ENCODE data around the gene LRRC73. TPM values are rescaled to one million over a fixed set of nuclear protein-coding genes. Genes with fewer than 3 reads are reported as not detected.

Gene LRRC73
- total RNA-seq, 1 donor = under 0.01 TPM

DNA sequence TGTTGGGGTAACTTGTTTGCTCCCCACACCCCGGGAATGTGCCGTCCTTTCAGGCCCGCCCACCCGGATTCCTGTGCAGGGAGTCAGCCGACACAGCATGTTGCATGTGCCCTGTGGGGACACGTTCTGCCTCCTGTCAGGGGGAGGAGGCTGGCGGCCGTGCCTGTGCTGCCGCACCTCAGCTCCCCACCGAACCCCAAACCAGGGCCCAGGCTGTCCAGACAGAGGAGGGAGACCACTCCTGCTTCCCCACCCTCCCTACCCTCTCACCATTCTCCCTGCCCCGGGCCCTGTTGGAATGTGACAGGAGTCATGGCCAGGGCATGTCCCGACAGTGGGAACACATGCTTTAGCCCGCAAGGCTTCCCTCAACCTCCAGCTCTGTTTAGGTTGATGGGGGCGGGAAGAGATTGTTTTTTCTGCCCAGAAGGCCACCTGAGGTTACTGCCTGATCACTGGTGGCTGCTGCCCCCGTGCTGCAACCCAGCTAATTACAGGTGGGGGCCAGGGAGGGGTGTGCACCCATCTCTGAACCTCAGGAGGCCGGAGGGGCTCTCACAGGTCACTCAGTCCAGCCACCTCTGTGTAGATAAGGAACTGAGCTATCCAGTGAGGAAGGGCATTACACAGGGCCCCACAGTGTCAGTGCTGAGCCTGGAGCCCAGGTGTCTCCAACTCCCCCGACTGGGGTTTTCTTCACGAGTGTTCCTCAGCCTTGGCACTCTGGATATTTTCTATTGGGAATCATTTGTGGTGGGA is 13.6 kb downstream of the LRRC73 start:
- TF ChIP-seq, protein P1, sequence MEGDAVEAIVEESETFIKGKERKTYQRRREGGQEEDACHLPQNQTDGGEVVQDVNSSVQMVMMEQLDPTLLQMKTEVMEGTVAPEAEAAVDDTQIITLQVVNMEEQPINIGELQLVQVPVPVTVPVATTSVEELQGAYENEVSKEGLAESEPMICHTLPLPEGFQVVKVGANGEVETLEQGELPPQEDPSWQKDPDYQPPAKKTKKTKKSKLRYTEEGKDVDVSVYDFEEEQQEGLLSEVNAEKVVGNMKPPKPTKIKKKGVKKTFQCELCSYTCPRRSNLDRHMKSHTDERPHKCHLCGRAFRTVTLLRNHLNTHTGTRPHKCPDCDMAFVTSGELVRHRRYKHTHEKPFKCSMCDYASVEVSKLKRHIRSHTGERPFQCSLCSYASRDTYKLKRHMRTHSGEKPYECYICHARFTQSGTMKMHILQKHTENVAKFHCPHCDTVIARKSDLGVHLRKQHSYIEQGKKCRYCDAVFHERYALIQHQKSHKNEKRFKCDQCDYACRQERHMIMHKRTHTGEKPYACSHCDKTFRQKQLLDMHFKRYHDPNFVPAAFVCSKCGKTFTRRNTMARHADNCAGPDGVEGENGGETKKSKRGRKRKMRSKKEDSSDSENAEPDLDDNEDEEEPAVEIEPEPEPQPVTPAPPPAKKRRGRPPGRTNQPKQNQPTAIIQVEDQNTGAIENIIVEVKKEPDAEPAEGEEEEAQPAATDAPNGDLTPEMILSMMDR (IDR thresholded peaks at IDR 0.05; ENCODE audit: insufficient read depth, low read depth, low read length) = peak; percentile 58
- no peak overlapping the region for H3K4me3 ChIP-seq (ENCODE audit: low read depth, low read length)
- peak; percentile 40 for DNase-seq (ENCODE audit: low read depth)

DNA sequence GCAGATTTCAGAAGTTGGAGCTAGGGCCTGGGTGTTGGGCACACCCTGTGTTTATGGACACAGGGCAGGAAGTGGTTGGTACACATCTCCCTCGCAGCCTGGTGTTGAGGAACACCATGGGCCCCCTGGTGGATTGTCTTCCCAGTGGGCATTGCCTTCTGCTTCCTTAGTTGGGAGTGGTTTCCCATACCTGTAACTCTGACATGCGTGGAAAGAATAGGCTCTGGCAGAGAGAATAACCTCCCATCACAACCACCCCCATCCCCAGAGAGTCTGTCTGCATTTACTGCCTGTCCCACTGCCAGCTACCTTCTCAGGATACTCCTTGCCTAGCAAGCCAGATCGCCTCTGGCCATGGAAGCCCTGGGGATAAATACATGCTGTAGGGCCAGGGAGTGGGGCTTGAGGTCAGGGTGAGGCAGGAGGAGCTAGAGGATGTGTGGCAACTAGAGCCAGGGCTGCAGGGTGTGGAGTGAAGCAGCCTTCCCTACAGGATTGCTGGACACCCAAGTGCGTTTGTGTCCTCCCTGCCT is 14.7 kb downstream of the LRRC73 start:
- TF ChIP-seq, protein P1 (IDR thresholded peaks at IDR 0.05; ENCODE audit: insufficient read depth, low read depth, low read length) = peak; percentile 31
- no peak overlapping the region for H3K4me3 ChIP-seq (ENCODE audit: low read depth, low read length)
- no peak for DNase-seq (ENCODE audit: low read depth)

DNA sequence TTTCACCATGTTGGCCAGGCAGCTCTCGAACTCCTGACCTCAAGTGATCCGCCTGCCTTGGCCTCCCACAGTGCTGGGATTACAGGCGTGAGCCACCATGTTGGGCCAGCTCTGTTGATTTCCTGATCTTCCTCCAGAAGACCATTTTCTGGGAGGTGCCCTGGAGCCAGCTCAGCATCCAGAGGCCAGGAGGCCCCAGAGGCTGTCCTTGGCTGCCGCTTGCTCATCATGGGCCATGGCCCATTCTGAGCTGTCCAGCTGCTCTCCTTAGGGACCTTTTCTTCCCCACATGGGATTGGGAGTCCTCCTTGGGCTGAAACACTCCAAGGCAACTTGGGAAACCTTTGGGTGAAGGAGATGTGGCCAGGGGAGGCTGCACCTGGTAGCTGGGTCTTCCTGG is 15.4 kb downstream of the LRRC73 start:
- no peak for DNase-seq (ENCODE audit: low read depth)
- TF ChIP-seq, protein P1 (IDR thresholded peaks at IDR 0.05; ENCODE audit: insufficient read depth, low read depth, low read length) = no peak
- no peak overlapping the region for H3K4me3 ChIP-seq (ENCODE audit: low read depth, low read length)

DNA sequence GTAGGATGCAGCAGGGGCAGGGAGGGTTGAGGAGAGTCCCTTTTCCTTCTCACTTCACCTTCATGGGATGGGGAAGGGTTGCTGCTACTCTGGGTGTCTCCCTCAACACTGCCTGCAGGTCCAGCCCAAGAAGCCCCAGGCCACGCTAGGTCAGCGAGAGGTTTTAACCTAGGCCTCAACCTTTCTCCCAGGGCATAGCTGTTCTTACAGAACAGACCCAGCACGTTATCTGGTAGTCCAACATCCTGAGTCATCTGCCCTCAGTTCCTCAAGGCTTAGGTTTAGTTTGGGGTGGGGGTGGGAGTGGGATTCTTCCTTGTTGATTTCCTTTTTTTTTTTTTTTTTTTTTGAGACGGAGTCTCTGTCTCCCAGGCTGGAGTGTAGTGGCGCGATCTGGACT is 15.8 kb downstream of the LRRC73 start:
- H3K4me3 ChIP-seq (ENCODE audit: low read depth, low read length) = no peak overlapping the region
- DNase-seq (ENCODE audit: low read depth) = no peak
- TF ChIP-seq, protein P1 (IDR thresholded peaks at IDR 0.05; ENCODE audit: insufficient read depth, low read depth, low read length) = no peak

DNA sequence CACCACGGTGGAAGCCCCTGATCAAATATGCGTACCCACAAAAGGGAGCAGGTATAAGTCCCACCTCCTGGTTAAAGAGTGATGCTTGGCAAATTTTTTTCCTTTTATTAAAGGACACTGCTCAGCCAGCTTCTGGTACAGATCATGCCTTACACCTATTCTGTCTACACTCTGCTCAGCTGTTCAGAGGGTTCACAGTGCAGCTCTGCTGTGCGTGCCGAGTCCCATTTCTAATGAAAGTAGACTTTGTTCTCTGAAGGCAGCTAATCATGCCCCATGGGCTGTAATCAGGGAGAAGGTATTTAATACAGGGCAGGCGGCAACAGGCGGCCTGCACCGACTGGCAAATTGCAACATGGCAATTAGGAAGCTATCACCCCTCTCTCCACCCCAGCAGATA is 16.3 kb downstream of the LRRC73 start:
- no peak overlapping the region for H3K4me3 ChIP-seq (ENCODE audit: low read depth, low read length)
- TF ChIP-seq, protein P1 (IDR thresholded peaks at IDR 0.05; ENCODE audit: insufficient read depth, low read depth, low read length) = no peak
- DNase-seq (ENCODE audit: low read depth) = no peak

DNA sequence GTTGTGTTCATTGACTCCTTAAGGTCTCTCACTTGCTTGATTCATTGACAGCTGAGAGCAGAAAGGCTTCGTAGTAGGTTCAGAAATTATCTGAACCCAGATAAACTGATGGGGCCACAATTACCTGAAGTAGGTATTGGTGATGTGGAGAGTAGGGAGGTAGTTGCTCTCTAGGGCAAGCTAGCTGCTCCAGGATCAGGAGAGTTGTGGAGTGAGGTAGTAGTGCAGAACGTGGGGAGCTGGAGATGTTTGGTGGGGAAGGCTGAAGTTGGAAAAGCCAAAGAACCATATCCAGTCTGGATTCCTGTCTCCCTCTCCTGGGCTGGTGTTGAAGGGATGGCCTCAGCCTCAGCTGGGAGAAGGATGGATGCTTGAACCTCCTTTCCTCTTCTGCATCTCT is 16.9 kb downstream of the LRRC73 start:
- TF ChIP-seq, protein P1 (IDR thresholded peaks at IDR 0.05; ENCODE audit: insufficient read depth, low read depth, low read length) = no peak
- H3K4me3 ChIP-seq (ENCODE audit: low read depth, low read length) = no peak overlapping the region
- DNase-seq (ENCODE audit: low read depth) = no peak

All from fibroblast of villous mesenchyme (primary cell).